ENCODE data around the gene PAGR1.

Gene PAGR1

GRCh38 chr16:29864205-29864604, 48.3 kb downstream of the PAGR1 start:
- TF ChIP-seq REST (IDR thresholded peaks at IDR 0.05; ENCODE audit: low read depth) (no peak), TAF1 (IDR thresholded peaks at IDR 0.05; ENCODE audit: low read depth) (no peak), EP300 (IDR thresholded peaks at IDR 0.05; ENCODE audit: borderline replicate concordance) (no peak), CREB1 (IDR thresholded peaks at IDR 0.05; ENCODE audit: low read depth) (no peak), MAX (IDR thresholded peaks at IDR 0.05) (no peak), TCF12 (IDR thresholded peaks at IDR 0.05; ENCODE audit: low read depth) (no peak), FOXM1 (IDR thresholded peaks at IDR 0.05; ENCODE audit: borderline replicate concordance, low read depth) (no peak), TEAD4 (IDR thresholded peaks at IDR 0.05) (no peak), RAD21 (IDR thresholded peaks at IDR 0.05; ENCODE audit: low read depth) (no peak), ZBTB7A (IDR thresholded peaks at IDR 0.05; ENCODE audit: low read depth) (no peak), EGR1 (IDR thresholded peaks at IDR 0.05) (no peak)

- no peak for TF ChIP-seq EP300 (IDR thresholded peaks at IDR 0.05; ENCODE audit: borderline replicate concordance)
- TF ChIP-seq REST (IDR thresholded peaks at IDR 0.05; ENCODE audit: low read depth) = no peak
- TF ChIP-seq NFIC (IDR thresholded peaks at IDR 0.05) = no peak
- TF ChIP-seq TEAD4 (IDR thresholded peaks at IDR 0.05) = no peak
- no peak for TF ChIP-seq CEBPB (IDR thresholded peaks at IDR 0.05)
- no peak for TF ChIP-seq CREB1 (IDR thresholded peaks at IDR 0.05; ENCODE audit: low read depth)
These were observed 52.6 kb downstream of the PAGR1 start for GRCh38 chr16:29868396-29869009.
